CD4-positive, alpha-beta T cell (primary cell): ENCODE results near the gene SLC29A1. TPM values are rescaled to one million over a fixed set of nuclear protein-coding genes. Genes with fewer than 3 reads are reported as not detected.

Experiments
- ATAC-seq: fragments of 200-7000 bp; cut with Tn5 transposase; one replicate; pipeline ENCODE4 v1.10.0; 2022; ENCODE audit warnings: mild to moderate bottlenecking; ENCODE audit not compliant: poor library complexity
- CTCF ChIA-PET: fragments of 350-600 bp; sonication (Branson Sonifier 250); formaldehyde crosslinking; loops from one replicate; lab custom pipeline; 2021; ENCODE audit warnings: antibody characterized with exemption, inconsistent platforms; lab: Charles Lee
- POLR2A ChIA-PET: fragments of 350-600 bp; sonication (Branson Sonifier 250); formaldehyde crosslinking; loops from one replicate; lab custom pipeline; 2021; ENCODE audit warnings: antibody characterized with exemption, inconsistent platforms; lab: Charles Lee
- DNase-seq, 14 experiments: peaks; one replicate each; pipeline ENCODE4 v3.0.0-alpha.2; 2013 to 2020; ENCODE audit warnings: mixed read lengths in 2 of 14
- H3K27ac ChIP-seq, 2 donors: one replicate each; pipeline versions ENCODE4 v1.5.1 to v1.7.0; 2013; ENCODE audit warnings: low read length in 2 of 2, low read depth in 1 of 2, mild to moderate bottlenecking in 1 of 2
- H3K27me3 ChIP-seq, 2 experiments: 1 replicate in 1 of 2; 2 replicates in 1 of 2; pipeline versions ENCODE4 v1.6.1 to v1.7.0; 2013; ENCODE audit warnings: low read length in 2 of 2, control low read depth in 1 of 2, mild to moderate bottlenecking in 1 of 2, moderate library complexity in 1 of 2; ENCODE audit not compliant: insufficient read depth in 2 of 2, control insufficient read depth in 1 of 2
- H3K36me3 ChIP-seq: one replicate; pipeline ENCODE4 v1.6.1; 2013; ENCODE audit warnings: low read length, control low read depth; ENCODE audit not compliant: insufficient read depth
- H3K4me1 ChIP-seq: one replicate; pipeline ENCODE4 v1.6.1; 2013; ENCODE audit warnings: low read length, control low read depth; ENCODE audit not compliant: insufficient read depth
- H3K4me3 ChIP-seq: one replicate; pipeline ENCODE4 v1.5.1; 2013; ENCODE audit warnings: mild to moderate bottlenecking, low read length, moderate library complexity
- H3K9me3 ChIP-seq, 2 experiments: 1 replicate in 1 of 2; 2 replicates in 1 of 2; pipeline versions ENCODE4 v1.6.1 to v1.7.0; 2013; ENCODE audit warnings: low read length in 2 of 2, mild to moderate bottlenecking in 2 of 2, control low read depth in 1 of 2, moderate library complexity in 1 of 2; ENCODE audit not compliant: control insufficient read depth in 1 of 2, insufficient read depth in 1 of 2
- H3K27ac Mint-ChIP-seq: one replicate; pipeline ENCODE4 v1.8.0; 2020; ENCODE audit warnings: mixed read lengths
- H3K27me3 Mint-ChIP-seq: one replicate; pipeline ENCODE4 v1.8.0; 2021; ENCODE audit warnings: mixed read lengths
- H3K36me3 Mint-ChIP-seq: one replicate; pipeline ENCODE4 v1.8.0; 2021; ENCODE audit warnings: low read depth, mixed read lengths
- H3K4me1 Mint-ChIP-seq: one replicate; pipeline ENCODE4 v1.8.0; 2021; ENCODE audit warnings: low read depth, mixed read lengths
- H3K4me3 Mint-ChIP-seq: one replicate; pipeline ENCODE4 v1.8.0; 2020; ENCODE audit warnings: mild to moderate bottlenecking, mixed read lengths
- H3K9me3 Mint-ChIP-seq: one replicate; pipeline ENCODE4 v1.8.0; 2020; ENCODE audit warnings: mixed read lengths
- intact Hi-C, 2 experiments: fragments of 100-400 bp; cut with DNase I in 1 of 2; cut with micrococcal nuclease in 1 of 2; formaldehyde crosslinking; loops; one replicate each; pipeline versions ENCODE4 v1.15.1 to v1.9.0; 2023 to 2025; cut with DNase I, micrococcal nuclease
- total RNA-seq, 174 experiments: library from RNA in 2 of 174; stranded (reverse) in 2 of 174; gene quantifications; one replicate each; pipeline ENCODE4 v1.2.3 and lab custom pipeline; 2021 to 2026
- TF ChIP-seq, protein P1 (sequence below): fragments of 200-600 bp; IDR thresholded peaks from one replicate; pipeline ENCODE4 v1.8.0; 2022; ENCODE audit warnings: antibody characterized with exemption, mild to moderate bottlenecking

The SLC29A1 gene
- total RNA-seq, 2 experiments from 2014 or later: 0.67 to 1.3 TPM

- peak overlapping the region; percentile 99 for H3K4me3 ChIP-seq
- Mint-ChIP-seq H3K9me3 (no peaks in the 10 kb centered on the region), H3K4me1 (peaks cover 55% of the 10 kb centered on the region), H3K27me3 (peaks cover 14% of the 10 kb centered on the region), H3K27ac (peak overlapping the region; percentile 84), H3K4me3 (peak overlapping the region; percentile 97), H3K36me3 (peaks cover 33% of the 10 kb centered on the region)
- TF ChIP-seq, protein P1, sequence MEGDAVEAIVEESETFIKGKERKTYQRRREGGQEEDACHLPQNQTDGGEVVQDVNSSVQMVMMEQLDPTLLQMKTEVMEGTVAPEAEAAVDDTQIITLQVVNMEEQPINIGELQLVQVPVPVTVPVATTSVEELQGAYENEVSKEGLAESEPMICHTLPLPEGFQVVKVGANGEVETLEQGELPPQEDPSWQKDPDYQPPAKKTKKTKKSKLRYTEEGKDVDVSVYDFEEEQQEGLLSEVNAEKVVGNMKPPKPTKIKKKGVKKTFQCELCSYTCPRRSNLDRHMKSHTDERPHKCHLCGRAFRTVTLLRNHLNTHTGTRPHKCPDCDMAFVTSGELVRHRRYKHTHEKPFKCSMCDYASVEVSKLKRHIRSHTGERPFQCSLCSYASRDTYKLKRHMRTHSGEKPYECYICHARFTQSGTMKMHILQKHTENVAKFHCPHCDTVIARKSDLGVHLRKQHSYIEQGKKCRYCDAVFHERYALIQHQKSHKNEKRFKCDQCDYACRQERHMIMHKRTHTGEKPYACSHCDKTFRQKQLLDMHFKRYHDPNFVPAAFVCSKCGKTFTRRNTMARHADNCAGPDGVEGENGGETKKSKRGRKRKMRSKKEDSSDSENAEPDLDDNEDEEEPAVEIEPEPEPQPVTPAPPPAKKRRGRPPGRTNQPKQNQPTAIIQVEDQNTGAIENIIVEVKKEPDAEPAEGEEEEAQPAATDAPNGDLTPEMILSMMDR: no peak
- CTCF ChIA-PET: interaction anchor here (0.7 to 1.5 kb wide), 8 partner anchors 8 to 92 kb away, joined by 3 to 9 read pairs (median 4); partner anchors contain the start of genes AARS2, HSP90AB1 and SLC29A1
- H3K27ac ChIP-seq: peak overlapping the region; percentile 93
- intact Hi-C loops: loop anchor here (1.0 to 10.0 kb wide), 8 partner anchors 8 to 1113 kb away; partner anchors contain the start of genes HSP90AB1 (in 2 of the 2), CDC5L (in 1 of the 2), POLH (in 1 of the 2) and SUPT3H (in 1 of the 2)
- no peaks in the 10 kb centered on the region for H3K9me3 ChIP-seq
- POLR2A ChIA-PET: interaction anchor here (1.0 to 2.0 kb wide), 7 partner anchors 8 to 123 kb away, joined by 3 to 35 read pairs (median 5); partner anchors contain the start of genes AARS2, CDC5L and HSP90AB1
- peaks cover 29% of the 10 kb centered on the region for H3K36me3 ChIP-seq
- peak in 7 of 14 experiments; percentile 21 to 77 (median 48) for DNase-seq
- H3K27me3 ChIP-seq: peaks cover 8 to 13% of the 10 kb centered on the region in 2 experiments
- peak; percentile 6 for ATAC-seq
- H3K4me1 ChIP-seq: peaks cover 47% of the 10 kb centered on the region
Observed at GRCh38 chr6:44264154-44265006, 41.0 kb downstream of the SLC29A1 start.

- Mint-ChIP-seq H3K27me3 (peaks cover 22% of the 10 kb centered on the region), H3K4me3 (peak within 1 kb of the TSS; percentile 97), H3K4me1 (peaks cover 62% of the 10 kb centered on the region), H3K9me3 (no peaks in the 10 kb centered on the region), H3K27ac (peak within 1 kb of the TSS; percentile 84), H3K36me3 (peaks cover 32% of the 10 kb centered on the region)
- TF ChIP-seq, protein P1: peak; percentile 67
- ChIA-PET CTCF (interaction anchor here (0.7 to 1.5 kb wide), 8 partner anchors 9 to 92 kb away, joined by 3 to 9 read pairs (median 4); partner anchors contain the start of genes AARS2, HSP90AB1 and SLC29A1), POLR2A (interaction anchor here (1.0 to 2.0 kb wide), 6 partner anchors 9 to 48 kb away, joined by 4 to 35 read pairs (median 6); partner anchors contain the start of genes AARS2 and HSP90AB1)
- intact Hi-C loops: loop anchor here (1.0 to 10.0 kb wide), 7 partner anchors 9 to 690 kb away; partner anchors contain the start of genes HSP90AB1 (in 2 of the 2), CDC5L (in 1 of the 2), POLH (in 1 of the 2) and XPO5 (in 1 of the 2)
- DNase-seq (peak; percentile 87 to 97 (median 94)), ATAC-seq (peak; percentile 79)
- Histone ChIP-seq H3K36me3 (peaks cover 22% of the 10 kb centered on the region), H3K27ac (peak within 1 kb of the TSS; percentile 93), H3K9me3 (no peaks in the 10 kb centered on the region), H3K4me3 (peak within 1 kb of the TSS; percentile 99), H3K27me3 (peaks cover 16 to 21% of the 10 kb centered on the region in 2 experiments), H3K4me1 (peaks cover 51% of the 10 kb centered on the region)
Observed at GRCh38 chr6:44265007-44265721, 41.8 kb downstream of the SLC29A1 start, which contains the start of gene NFKBIE. Gene NFKBIE, minus strand, starts transcription at chr6:44265551. Its CDS starts 205 bp downstream, at chr6:44265346.
